Measurements from ENCODE around the gene PSMD1.
"Not testable (repeated sequence)": the region's sequence is repeated elsewhere in the genome, so short reads cannot be mapped to it uniquely, and the experiment has no call there.

PSMD1 gene

DNA sequence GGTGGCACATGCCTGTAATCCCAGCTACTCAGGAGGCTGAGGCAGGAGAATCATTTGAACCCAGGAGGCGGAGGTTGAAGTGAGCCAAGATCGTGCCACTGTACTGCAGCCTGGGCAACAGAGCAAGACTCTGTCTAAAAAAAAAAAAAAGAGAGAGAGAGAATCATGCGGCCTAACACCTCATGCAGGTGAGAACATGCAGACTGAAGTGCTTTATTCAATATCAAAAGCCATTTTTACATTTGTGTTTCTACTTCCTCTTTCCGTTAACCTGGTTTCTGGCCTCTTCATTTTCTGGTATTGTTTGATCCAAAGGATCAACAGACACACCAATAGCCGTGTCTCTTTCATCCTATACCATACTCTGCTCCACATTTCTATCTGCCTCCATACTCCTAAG is 122.1 kb downstream of the PSMD1 start:
- H3K27ac Mint-ChIP-seq, result not testable (repeated sequence)

DNA sequence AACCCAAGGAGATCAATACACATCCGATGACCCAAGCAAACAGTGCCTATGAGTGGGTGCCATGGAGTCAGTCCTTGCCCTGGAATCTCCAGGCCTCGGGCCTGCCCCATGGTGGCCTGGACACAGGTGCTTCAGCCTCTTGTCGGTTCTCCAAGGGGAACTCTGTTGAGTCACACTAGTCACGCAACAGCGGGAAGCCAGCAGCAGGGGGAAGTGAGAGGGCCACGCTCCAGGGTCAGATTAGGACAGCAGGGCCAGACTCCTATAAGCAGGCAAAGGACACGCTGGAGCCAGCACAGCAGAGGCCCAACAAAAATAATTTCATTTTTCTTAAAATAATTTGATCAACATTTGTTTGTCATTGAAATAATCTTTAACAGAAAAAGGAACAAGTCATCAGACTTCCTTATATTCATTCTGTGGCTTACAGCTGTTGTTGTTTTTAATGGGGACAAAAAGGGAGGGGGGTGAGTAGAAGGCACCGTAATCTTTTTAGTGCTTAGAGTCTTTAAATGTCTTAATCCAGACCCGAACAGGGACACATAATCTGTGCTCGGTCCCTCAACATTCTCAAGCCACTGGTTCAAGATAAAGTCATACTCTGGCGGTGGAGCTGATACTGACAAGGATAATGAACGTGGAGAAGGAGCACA is 125.3 kb downstream of the PSMD1 start:
- Mint-ChIP-seq H3K27ac (no peak overlapping the region), H3K4me3 (no peak overlapping the region), H3K27me3 (peaks cover 15% of the 10 kb centered on the region), H3K4me1 (peaks cover 11% of the 10 kb centered on the region), H3K36me3 (no peaks in the 10 kb centered on the region), H3K9me3 (no peaks in the 10 kb centered on the region)
- no peak for DNase-seq
- CTCF ChIA-PET, result no interaction called here

More for the DNA sequence above, 122.1 kb downstream of the PSMD1 start:
- DNase-seq, H3K9me3 Mint-ChIP-seq, H3K27me3 Mint-ChIP-seq, CTCF ChIA-PET, H3K36me3 Mint-ChIP-seq, H3K4me3 Mint-ChIP-seq: not testable (repeated sequence)
- peaks cover 11% of the 10 kb centered on the region for H3K4me1 Mint-ChIP-seq

DNA sequence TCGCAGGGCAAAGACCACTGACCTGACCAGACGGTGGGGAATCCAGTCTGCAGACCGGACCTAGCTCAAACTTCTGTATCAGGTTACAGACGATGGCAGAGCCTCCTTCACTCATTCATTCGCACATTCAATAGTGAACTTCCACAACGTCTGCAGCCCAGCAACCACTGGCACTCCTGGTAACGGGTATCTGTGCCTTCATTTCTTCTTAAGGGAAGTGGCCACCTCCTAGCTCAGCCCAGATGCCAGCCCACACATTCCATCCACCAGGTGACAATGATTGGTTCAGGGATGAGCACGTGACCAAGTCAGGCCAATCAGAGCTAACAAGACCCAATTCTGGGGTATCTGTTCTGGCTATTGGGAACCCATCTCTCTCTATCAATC is 125.8 kb downstream of the PSMD1 start:
- no peak overlapping the region for H3K27ac Mint-ChIP-seq
- CTCF ChIA-PET, result no interaction called here
- H3K36me3 Mint-ChIP-seq, result no peaks in the 10 kb centered on the region
- no peaks in the 10 kb centered on the region for H3K9me3 Mint-ChIP-seq
- peaks cover 18% of the 10 kb centered on the region for H3K27me3 Mint-ChIP-seq
- no peak overlapping the region for H3K4me3 Mint-ChIP-seq
- DNase-seq, result no peak
- H3K4me1 Mint-ChIP-seq, result peaks cover 11% of the 10 kb centered on the region

DNA sequence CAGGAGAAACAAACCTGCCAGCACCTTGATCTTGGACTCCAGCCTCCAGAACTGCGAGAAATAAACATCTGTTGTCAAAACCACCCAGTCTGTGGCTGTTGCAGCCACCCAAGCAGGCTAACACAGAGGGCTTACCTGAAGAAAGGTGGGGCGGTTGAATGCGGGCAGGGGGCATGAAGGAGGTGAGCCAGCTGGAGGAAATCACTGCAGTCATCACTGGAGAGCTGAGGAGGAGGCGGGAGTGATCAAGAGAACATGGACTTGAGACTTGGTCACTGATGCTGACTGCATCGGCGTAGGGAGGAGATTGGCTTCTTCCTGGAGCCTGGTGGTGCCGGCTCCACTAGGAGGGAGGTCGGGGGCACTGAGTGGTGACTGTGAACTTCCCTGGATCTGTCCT is 127.2 kb downstream of the PSMD1 start:
- H3K27ac Mint-ChIP-seq, result no peak overlapping the region
- DNase-seq, result no peak
- H3K4me1 Mint-ChIP-seq, result peaks cover 10% of the 10 kb centered on the region
- CTCF ChIA-PET, result no interaction called here
- no peak overlapping the region for H3K4me3 Mint-ChIP-seq
- no peaks in the 10 kb centered on the region for H3K36me3 Mint-ChIP-seq
- H3K9me3 Mint-ChIP-seq, result no peaks in the 10 kb centered on the region
- peaks cover 30% of the 10 kb centered on the region for H3K27me3 Mint-ChIP-seq

DNA sequence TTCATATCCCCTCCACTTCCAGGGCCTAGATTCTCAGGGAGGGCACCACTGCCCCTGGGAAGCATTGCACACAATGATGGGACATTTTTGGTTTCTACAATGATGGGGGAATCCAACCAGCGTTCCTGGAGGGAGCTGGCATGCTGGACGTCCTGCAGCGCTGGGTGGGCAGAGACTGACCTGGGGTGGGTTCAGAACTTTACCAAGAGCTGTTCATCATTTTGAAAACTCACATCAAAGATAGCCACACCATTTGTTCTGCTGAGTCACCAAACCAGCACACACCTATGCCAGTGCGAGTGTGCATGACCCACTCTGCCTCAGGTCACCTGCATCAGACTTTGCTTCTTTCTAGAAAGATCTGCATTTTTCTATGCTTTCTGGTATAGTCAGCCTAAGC is 127.7 kb downstream of the PSMD1 start:
- H3K27ac Mint-ChIP-seq, result no peak overlapping the region
- H3K36me3 Mint-ChIP-seq, result no peaks in the 10 kb centered on the region
- no peak for DNase-seq
- H3K9me3 Mint-ChIP-seq, result no peaks in the 10 kb centered on the region
- H3K4me1 Mint-ChIP-seq, result peaks cover 8% of the 10 kb centered on the region
- no peak overlapping the region for H3K4me3 Mint-ChIP-seq
- H3K27me3 Mint-ChIP-seq, result peaks cover 35% of the 10 kb centered on the region
- CTCF ChIA-PET, result no interaction called here

DNA sequence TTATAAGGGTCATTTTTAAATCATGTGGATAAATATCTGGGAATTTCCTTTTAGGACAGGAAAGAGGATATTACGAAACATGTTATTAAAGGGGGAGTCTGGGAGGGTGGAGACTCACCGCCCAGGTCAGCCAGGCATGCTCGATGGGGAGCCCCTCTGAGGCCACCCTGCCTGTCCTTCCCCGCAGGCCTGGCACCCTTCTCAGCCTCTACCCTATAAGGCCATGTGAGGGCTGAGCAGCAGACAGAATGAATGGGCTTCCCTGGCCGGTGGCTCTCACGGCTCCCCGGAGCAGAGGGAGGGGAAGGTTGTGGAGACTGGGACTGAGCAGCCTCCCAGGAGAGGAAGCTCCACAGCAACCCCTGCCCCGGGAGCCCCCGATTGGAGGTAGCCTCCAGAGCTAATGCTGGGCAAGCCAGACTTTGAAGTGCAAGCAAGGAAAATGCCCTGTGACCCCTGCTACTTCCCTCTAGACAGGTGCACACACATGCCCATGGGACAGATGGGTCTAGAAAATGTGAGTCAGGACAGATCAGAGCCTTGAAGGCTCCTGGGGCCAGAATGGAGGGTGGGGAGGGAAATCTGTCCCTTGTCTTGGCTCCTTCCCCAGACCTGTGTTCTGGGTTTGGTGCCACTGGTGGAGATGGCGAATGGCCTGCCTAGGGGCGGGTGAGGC is 128.5 kb downstream of the PSMD1 start:
- CTCF ChIA-PET, result no interaction called here
- Mint-ChIP-seq H3K27me3 (peaks cover 41% of the 10 kb centered on the region), H3K9me3 (no peaks in the 10 kb centered on the region), H3K36me3 (no peaks in the 10 kb centered on the region), H3K4me1 (peaks cover under 1% of the 10 kb centered on the region), H3K4me3 (no peak overlapping the region), H3K27ac (no peak overlapping the region)
- DNase-seq, result no peak

DNA sequence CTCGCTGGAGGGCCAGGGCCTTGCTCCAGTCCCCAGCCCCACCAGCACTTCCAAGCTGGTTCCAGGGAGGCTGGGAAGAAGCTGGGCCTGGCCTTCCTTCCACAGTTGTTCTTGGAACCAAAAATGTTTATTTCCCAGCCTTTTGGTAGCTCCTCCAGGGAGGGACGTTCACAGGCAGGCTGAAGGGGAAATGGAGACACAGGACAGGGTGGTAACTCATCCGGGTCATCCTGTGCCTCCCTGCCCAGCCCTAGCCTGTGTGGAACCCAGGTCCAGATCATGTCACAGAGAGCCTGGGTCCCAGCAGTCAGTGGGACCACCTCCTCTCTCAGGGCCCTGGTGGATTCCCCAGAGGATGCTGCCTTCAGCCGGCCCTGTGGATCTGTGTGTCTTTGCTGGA is 129.2 kb downstream of the PSMD1 start:
- CTCF ChIA-PET, result no interaction called here
- DNase-seq, result no peak

DNA sequence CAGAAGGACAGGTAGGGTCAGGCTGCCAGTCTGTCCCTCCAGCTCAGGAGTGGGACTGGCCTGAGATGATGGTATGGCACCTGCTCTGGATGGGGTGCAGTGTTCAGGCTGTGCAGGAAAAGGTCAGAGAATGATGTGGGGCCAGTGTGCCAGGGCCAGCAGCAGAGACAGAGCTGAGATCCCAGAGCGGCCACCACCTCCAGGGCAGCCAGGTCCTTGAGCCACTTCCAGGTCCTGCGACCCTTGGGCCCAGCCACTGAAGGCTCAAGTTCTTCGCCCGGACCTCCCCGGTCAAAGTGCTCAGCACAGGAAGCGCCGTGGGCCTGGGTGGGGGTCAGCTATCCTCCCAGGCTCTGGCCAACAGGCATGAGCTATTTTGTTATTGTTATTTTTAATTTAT is 129.7 kb downstream of the PSMD1 start:
- no peak overlapping the region for H3K4me3 Mint-ChIP-seq
- H3K36me3 Mint-ChIP-seq, result no peaks in the 10 kb centered on the region
- H3K4me1 Mint-ChIP-seq, result no peaks in the 10 kb centered on the region
- CTCF ChIA-PET, result no interaction called here
- no peaks in the 10 kb centered on the region for H3K9me3 Mint-ChIP-seq
- peaks cover 53% of the 10 kb centered on the region for H3K27me3 Mint-ChIP-seq
- H3K27ac Mint-ChIP-seq, result no peak overlapping the region
- no peak for DNase-seq

More for the DNA sequence above, 129.2 kb downstream of the PSMD1 start:
- Mint-ChIP-seq H3K9me3 (no peaks in the 10 kb centered on the region), H3K36me3 (no peaks in the 10 kb centered on the region), H3K27me3 (peaks cover 48% of the 10 kb centered on the region), H3K27ac (no peak overlapping the region), H3K4me3 (no peak overlapping the region), H3K4me1 (no peaks in the 10 kb centered on the region)

DNA sequence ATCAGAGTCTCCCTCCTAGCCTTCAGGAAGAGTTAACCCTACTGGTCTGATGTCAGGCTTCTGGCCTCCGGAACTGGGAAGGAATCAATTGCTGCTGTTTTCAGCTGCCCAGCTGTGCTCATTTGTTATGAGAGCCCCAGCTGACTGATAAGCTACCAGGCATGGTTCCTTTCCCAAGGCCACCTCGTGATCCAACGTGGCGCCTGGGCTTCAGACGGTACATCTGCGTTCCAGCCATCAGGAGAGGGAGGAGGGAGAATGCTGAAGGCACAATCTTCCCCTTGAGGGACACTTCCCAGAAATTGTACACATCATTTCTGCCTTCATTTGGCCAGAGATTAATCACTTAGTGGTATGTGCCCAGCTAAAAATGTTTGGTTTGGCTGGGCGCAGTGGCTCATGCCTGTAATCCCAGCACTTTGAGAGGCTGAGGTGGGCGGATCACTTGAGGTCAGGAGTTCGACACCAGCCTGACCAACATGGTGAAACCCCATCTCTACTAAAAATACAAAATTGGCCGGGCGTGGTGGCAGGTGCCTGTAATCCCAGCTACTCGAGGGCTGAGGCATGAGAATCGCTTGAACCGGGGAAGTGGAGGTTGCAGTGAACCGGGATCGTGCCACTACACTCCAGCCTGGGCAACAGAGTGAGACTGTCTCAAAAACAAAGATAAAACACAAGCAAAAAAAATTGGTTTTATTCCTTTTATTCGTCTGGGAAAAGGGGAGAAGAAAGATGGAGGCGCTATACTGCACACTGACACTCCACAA is 131.3 kb downstream of the PSMD1 start:
- H3K27ac Mint-ChIP-seq, result no peak overlapping the region
- H3K27me3 Mint-ChIP-seq, result peaks cover 68% of the 10 kb centered on the region
- no peaks in the 10 kb centered on the region for H3K36me3 Mint-ChIP-seq
- H3K9me3 Mint-ChIP-seq, result no peaks in the 10 kb centered on the region
- H3K4me1 Mint-ChIP-seq, result no peaks in the 10 kb centered on the region
- no peak for DNase-seq
- CTCF ChIA-PET, result no interaction called here
- no peak overlapping the region for H3K4me3 Mint-ChIP-seq

DNA sequence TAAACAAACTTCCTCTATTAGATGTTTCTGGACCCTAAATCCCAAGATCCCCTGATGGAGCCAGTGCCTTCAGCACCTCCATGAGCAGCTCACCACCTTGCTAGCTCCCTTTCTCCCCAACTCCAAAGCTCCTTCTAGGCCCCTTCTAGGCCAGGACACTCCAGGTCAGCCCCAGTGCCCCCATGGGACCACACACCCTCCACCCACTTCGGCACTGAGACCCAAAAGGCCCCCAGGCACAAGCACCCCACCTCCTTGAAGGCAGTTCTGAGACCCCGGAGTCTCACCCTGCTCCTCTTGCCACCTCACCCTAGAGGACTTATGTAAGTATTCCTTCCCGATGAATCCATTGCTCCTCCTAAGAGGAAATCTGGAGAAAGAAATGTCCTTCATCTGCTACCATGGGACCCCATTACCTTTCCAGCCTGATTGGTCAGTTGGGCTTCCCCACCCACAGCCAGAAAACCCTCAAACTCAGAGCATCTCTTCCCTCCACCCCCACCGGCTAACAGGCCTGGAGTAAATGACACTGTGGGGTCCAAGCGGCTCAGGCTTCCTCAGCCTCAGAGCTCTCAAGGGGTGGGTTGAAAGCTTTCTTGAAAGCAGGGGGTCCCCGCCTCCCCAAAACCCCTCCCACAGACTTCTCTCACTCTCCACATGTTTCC is 132.0 kb downstream of the PSMD1 start:
- H3K27ac Mint-ChIP-seq, result no peak overlapping the region
- peaks cover 66% of the 10 kb centered on the region for H3K27me3 Mint-ChIP-seq
- no peak for DNase-seq
- H3K36me3 Mint-ChIP-seq, result no peaks in the 10 kb centered on the region
- H3K4me1 Mint-ChIP-seq, result no peaks in the 10 kb centered on the region
- CTCF ChIA-PET, result no interaction called here
- no peak overlapping the region for H3K4me3 Mint-ChIP-seq
- H3K9me3 Mint-ChIP-seq, result no peaks in the 10 kb centered on the region

DNA sequence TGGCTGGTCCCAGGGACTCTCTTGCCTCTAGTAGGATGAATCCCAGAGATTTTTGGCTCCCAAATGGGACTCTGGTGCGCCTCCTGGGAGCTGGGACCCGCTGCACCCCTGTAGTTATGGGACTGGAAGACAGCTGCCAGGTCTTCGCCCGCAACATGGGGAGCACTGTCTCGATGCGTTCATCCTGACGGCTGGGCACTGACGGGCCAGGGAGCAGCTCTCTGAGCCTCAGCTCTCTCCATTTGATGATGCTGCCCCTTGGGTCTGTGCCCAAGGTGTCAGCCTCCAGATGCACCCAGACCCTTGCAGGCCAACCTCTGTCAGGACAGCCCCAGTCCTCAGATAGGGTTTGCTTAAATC is 132.5 kb downstream of the PSMD1 start:
- no peak overlapping the region for H3K4me3 Mint-ChIP-seq
- no peaks in the 10 kb centered on the region for H3K9me3 Mint-ChIP-seq
- no peaks in the 10 kb centered on the region for H3K36me3 Mint-ChIP-seq
- CTCF ChIA-PET, result no interaction called here
- no peak for DNase-seq
- H3K4me1 Mint-ChIP-seq, result no peaks in the 10 kb centered on the region
- no peak overlapping the region for H3K27ac Mint-ChIP-seq
- H3K27me3 Mint-ChIP-seq, result peaks cover 66% of the 10 kb centered on the region

DNA sequence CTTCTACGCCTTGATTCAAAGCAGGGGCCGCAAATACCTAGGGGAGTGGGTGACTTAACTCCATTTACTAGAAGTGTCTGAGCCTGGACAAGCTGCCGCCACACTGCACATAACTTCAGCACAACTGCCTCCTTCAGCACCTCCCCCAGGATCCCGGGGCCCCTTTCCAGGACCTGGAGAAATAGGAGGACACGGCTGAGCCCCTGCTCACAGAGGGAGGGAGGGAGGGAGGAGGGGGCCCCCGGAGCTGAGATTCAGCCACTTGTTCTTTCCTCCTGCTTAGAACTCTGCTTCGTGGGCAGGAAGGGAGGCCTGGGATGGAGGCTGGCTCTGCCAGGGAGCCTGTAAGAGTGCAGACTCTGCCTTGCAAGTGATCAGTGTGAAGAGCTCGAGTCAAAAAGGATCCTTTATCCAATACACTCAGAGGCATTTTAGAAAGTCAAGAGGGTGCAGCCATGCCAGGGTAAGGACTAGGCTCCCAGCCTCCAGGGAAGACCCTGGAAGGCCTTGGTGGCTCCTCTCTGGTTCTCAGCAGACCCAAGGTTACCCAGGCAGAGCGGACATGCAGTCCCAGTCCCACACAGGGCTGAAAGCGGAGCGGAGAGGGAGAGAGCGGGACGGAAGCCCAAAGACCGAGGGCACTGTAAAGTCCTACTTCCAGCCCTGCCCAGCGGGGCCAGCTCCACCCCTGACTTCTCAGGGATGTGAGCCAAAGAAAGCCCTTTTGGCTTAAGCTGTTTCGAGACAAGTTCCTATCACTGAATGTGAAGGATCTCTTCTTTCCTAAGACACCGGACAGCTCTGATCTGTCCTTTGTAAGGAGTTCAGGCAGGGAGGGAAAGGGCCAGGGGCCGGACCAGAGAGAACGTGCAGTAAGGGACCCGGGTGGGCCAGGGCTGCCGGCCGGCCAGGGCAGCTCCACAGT is 133.2 kb downstream of the PSMD1 start:
- Mint-ChIP-seq H3K36me3 (no peaks in the 10 kb centered on the region), H3K27me3 (peaks cover 71% of the 10 kb centered on the region), H3K27ac (no peak overlapping the region), H3K4me1 (no peaks in the 10 kb centered on the region), H3K9me3 (no peaks in the 10 kb centered on the region), H3K4me3 (no peak overlapping the region)
- no peak for DNase-seq
- CTCF ChIA-PET, result no interaction called here

DNA sequence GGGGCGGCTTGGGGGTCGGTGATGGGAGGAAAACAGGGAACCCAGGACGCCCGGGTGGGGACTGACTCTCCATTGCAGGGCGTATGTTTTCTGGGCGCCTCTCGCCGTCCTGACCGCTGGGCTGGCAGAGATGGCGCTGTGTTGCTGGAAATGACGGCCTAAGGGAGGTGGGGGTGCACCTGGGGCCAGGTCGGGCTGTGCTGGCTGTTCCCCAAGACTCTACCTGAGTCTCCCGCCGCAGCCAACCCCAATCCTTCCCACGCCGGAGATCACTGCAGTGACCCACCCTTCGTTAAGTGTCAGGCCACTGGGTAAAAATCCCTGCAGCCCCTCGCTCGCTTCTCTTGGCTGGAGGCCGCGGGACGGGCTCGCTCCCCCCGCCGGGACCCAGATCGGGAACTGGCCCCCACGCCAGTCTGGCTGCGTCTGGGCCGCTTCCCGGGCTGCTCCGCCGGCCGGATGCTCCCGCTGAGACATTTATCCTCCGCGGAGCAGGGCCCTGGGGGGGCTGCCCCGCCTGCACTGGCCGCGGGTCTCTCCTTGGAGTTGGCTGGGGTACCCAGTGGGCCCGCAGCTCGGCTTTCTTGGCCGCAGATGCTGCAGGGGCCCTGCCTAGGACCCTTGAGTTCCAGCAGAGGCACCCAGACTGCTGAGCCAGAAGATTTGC is 134.0 kb downstream of the PSMD1 start:
- Mint-ChIP-seq H3K9me3 (no peaks in the 10 kb centered on the region), H3K27ac (no peak overlapping the region), H3K36me3 (no peaks in the 10 kb centered on the region), H3K27me3 (peaks cover 74% of the 10 kb centered on the region), H3K4me3 (no peak overlapping the region), H3K4me1 (no peaks in the 10 kb centered on the region)
- CTCF ChIA-PET, result no interaction called here
- no peak for DNase-seq
